ENCODE data around the gene NFAT5.
"Not testable (repeated sequence)": the region's sequence is repeated elsewhere in the genome, so short reads cannot be mapped to it uniquely, and the experiment has no call there.

The NFAT5 gene

DNA sequence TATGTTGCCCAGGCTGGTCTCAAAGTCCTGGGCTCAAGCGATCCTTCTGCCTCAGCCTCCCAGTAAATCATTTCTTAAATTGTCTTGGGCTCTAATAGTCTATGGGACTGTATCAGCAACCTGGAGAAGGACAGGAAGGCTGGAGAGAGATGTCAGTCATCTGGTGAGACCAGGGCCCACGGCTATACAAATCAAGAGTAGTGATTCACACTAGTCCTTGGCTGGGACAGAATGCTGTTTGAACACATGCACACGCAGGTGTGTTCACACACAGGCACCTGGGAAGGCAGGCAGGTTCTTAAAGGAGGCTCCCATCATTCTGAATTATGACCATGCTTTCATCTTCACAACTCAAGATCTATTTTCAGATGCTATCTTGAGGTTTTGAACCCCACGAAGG lies 146.5 kb downstream of the NFAT5 start:
- no peak for DNase-seq

DNA sequence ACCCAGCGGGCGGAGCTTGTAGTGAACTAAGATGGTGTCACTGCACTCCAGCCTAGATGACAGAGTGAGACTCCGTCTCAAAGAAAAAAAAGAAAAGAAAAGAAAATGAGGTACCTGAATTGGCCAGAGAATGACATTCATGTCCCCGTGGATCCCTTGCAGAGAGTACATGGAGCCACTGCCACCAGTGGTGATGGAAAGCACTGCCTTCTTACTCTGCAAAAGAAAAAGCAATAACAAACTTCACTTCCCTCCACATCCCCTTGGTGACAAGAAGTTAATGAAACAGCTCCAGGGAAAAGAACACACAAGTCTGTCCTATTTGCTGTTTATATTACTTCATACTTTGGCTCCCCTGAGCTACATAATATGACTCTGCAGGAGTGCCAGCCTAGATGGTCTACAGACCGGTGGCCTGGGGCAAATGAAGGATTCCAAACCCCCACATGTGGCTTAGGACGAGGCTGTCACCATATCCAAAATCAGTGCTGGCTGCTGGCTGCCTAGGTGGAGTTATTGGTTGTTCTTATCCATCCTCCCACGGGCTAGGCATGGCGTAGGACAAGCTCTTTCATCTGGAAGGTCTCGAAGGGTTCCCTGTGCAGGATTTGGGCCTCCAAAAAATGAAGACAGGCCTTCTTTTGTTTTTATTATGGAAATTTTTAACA lies 147.3 kb downstream of the NFAT5 start:
- DNase-seq = no peak

DNA sequence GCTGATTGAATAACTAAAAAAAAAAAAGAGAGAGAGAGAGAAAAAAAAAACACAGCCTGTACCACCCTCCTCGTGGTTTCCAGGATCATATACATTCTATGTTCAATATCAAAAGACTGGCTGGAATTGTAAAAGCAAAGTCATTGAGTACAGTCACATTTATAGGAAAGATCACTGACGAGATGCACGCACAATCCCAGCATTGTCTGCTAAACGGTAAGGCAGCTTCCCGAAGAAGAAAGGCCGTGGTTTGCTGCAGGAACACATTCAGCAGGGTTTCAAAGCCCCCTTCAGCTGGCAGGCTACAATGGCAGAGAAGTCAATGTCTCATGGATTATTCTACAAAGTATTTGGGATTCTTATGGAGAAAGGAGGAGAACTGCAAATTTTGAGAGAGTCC lies 151.3 kb downstream of the NFAT5 start:
- DNase-seq = no peak

DNA sequence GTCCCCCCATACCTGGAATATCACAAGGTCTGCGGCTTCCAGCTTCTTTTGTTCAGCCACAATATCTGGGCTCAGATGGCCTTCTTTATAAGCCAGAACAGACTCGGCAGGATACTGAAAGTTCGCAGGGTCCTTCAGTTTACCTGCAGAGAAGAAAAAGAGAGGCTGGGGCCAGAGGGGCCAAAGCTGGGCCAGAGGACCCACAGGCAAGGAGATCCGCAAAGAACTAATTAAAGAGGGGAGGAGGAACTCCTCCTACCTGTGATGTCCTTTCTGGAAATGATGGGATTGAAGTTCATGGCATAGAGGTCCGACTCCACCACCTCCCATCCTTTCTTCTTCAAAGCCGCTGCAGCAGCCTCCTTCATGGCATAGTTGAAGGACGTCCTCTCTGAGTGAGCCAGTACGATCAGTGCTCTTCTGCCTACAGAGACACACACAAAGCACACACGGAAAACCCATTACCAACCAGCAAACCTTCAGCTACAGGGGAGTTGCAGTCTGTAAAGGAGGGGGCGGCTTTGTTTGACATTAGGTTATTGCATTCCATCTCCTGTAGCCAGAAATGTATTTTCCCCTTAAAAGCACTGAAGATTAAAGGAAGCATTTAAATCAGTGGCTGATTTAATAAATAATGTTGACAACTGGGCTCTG lies 152.5 kb downstream of the NFAT5 start:
- no peak for DNase-seq

DNA sequence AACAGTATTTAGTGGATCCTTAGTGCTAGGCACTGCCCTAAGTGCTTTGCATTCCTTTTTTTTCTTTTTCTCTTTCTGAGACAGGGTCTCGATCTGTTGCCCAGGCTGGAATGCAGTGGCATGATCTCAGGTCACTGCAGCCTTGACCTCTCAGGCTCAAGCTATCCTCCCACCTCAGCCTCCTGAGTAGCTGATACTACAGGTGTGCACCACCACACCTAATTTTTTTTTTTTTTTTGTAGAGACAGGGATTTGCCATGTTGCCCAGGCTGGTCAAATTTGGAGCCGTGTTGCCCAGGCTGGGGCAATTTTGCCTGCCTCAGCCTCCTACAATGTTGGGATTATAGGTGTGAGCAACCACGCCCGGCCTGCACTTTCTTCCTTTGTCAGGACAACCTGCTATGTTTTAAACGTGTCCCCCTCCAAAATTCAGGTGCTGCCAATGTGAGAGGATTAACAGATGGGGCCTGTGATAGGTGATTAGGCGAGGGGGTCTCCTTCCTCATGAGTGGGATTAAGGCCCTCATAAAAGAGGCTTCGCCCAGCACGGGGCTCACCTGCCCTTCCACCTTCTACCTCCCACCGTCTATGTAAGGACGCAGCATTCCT lies 155.2 kb downstream of the NFAT5 start:
- no peak for DNase-seq

DNA sequence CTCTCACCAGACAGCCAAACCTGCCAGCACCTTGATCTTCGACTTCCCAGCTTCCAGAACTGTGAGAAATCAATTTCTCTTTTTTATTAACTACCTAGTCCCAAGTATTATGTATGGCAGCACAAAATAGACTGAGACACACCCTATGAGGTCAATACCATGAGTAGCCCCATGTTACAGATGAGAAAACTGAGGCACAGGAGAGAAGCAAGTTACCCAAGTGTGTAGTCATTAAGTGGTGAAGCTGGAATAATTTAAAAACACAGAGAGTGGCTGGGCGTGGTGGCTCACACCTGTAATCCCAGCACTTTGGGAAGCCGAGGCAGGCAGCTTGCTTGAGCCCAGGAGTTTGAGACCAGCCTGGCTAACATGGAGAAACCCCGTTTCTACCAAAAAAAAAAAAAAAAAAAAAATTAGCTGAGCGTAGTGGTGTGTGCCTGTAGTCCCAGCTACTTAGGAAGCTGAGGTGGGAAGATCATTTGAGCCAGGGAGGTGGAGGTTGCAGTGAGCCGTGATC lies 155.7 kb downstream of the NFAT5 start:
- no peak for DNase-seq

DNA sequence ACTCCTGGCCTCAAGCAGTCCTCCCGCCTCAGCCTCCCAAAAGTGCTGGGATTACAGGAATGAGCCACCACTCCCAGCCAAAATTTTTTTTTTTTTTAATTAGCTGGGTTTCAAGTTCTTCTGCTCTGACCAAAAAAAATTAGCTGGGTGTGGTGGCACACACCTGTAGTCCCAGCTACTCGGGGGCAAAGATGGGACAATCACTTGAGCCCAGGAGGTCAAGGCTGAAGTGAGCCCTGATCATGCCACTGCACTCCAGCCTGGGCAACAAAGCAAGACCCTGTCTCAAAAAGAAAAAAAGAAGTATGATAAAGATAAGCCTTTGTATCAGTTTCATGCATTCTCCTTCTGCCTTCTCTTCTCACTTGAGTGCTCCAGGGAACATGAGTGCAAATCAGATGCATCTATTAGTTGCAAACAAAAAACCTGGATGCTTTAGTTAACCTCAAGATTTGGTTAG lies 158.7 kb downstream of the NFAT5 start:
- no peak for DNase-seq

DNA sequence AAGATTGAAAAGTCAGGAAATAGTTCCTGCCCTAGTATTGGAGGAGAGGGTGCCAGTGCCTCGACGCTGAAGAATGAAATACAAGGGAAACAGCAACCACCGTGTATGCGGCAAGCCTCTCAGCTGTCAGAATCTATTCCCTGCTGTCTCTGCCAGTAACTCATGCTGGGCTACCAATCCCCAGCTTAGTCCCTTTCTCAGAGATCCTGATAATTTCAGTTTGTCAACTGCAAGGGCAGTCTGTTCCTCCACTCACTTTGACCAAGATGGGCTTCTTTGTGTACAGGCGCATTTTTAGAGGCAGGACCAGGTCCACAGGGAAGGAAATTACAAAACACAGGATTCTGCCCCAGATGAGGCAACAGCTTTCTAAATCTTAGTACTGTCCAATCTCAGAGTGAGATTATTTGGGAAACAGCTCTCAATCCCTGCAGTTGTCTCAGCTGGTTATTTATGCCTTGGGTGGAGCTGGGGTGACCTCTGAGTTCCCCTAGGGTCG lies 159.3 kb downstream of the NFAT5 start:
- DNase-seq = no peak

DNA sequence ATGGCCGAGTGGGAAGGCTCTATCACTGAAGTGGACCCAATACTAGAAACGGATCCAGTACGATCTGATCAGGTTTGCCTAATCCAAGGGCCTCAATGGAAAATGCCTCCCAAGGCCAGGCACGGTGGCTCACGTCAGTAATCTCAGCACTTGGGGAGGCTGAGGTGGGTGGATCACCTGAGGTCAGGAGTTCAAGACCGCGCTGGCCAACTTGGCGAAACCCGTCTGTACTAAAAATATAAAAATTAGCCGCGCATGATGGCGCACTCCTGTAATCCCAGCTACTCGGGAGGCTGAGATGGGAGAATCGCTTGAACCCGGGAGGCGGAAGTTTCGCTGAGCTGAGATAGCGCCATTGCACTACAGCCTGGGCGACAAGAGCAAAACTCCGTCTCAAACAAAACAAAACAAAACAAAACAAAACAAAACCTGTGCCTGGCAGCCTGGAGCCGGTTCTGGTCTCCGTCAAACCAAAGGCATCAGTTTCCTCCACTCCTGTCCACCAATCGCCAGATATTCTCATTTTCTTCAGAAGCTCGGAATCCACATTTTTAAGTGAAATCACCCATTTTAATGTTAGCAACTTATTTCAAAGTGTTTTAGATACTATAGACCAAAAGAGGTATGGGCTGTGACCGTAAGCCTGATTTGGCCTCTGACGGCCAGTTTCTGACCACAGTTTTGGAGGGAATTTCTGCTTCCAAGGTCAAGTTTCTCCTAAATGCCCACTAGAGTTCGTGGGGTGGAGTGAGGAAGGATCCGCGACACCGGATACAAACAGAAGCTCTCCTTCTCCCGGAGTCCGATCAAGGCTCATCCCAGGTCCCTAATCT lies 159.9 kb downstream of the NFAT5 start:
- no peak for DNase-seq

DNA sequence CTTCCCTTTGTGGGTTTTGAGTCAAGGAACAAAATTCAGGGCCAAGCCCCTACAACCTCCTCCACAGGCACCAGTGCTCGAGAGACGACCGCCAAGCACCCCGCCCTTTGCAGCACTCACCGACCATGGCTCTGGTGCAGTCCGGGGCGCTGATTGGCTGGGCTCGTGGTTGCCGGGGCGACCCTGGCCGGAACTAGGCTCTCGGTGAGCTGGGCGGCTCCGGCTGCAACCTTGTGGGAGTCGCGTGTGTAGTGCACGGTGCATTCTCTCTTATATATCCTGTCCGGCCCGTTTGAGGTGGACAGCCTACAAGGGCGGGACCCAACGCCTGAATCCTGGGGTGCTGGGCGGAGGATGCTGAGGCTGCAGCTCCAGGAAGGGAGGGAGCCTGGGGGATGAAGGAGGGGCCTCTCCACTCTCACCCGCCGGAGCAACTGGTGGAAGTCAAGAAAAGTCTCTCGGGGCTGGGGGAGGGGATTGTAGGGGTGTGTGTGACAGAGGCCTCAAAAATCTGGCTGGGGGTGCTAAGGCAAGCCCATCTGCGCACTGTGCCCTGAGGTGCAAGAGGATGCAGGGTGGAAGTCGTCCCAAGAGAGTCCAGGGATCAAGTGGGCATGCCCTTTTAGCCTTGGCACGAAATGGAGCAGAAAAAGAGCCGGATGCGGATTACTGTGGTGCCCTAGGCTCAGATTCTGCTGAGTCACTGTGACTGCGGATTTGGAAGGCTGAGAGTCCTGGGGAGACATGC lies 160.7 kb downstream of the NFAT5 start, which contains the start of gene NQO1:
TSS of gene NQO1 (minus strand) at position 248 of the 748 bp plus-strand sequence. CDS start at position 127, 121 bp downstream.
- DNase-seq = peak; percentile 94

DNA sequence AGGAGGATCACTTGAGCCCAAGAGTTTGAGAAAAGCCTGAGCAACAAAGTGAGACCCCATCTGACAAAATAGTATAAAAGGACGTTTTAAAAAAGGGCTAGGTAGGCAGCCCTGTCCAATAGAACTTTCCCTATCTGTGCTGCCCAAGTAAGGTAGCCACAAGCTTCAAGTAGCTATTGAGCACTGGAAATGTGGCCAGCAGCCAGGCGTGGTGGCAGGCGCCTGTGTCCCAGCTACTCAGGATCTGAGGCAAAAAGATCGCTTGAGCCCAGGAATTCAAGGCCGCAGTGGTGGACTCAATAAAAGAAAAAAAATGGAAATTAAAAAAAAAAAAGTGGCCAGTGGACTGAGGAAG lies 162.1 kb downstream of the NFAT5 start:
- DNase-seq = no peak

DNA sequence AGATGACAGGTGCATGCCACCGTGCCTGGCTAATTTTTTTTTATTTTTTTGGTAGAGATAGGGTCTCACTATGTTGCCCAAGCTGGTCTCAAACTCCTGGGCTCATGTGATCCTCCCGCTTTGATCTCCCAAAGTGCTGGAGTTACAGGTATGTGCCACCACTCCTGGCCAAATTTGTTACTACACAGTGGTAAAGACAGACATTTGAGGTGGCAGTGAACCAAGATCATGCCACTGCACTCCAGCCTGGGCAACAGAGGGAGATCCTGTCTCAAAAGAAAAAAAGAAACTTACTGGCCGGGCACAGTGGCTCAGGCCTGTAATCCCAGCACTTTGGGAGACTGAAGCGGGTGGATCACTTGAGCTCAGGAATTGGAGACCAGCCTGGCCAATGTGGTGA lies 163.3 kb downstream of the NFAT5 start:
- DNase-seq = not testable (repeated sequence)

DNA sequence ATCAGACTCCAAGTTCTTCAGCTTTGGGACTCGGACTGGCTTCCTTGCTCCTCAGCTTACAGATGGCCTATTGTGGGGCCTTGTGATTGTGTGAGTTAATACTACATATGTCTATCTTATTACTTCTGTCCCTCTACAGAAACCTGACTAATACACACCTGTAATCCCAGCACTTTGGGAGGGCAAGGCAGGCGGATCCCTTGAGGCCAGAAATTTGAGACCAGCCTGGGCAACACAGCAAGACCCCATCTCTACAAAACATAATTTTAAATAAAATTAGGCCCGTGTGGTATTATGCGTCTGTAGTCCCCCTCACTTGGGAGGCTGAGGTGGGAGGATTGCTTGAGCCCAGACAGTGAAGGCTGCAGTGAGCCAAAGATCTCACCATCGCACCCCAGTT lies 165.5 kb downstream of the NFAT5 start:
- DNase-seq = not testable (repeated sequence)

DNA sequence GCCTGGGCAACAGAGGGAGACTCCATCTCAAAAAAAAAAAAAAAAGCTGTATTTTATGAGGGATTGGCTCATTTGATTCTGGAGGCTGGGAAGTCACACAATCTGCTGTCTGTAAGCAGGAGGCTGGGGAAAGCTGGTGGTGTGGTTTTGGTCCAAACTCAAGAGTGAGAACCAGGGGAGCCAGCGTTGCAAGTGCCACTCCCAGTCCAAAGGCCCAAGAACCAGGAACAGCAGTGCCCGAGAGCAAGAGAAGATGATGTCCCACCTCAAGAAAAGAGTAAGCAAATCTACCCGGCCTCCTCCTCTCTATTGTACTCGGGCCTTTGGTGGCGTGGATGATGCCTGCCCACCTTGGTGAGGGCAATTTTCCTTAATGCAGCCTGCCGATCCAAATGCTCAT lies 166.3 kb downstream of the NFAT5 start:
- DNase-seq = no peak

DNA sequence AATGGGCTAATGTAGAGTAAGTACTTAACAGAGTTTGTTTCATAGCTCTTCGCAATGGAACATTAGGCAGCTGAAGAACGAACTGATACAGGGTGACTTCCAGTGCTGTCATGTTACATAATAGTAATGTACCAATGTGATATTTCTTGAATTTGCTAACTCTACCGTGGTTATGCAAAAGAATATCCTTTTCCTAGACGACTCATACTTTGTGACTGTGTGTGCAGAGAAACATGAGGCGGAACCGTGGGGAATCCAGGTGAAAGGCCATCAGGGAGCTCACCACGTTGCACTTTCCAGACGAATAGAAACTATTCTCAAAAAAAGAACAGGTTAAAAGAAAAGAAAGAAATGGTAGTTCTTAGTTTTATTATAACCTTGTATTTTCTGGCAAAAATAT lies 175.8 kb downstream of the NFAT5 start:
- no peak for DNase-seq

DNA sequence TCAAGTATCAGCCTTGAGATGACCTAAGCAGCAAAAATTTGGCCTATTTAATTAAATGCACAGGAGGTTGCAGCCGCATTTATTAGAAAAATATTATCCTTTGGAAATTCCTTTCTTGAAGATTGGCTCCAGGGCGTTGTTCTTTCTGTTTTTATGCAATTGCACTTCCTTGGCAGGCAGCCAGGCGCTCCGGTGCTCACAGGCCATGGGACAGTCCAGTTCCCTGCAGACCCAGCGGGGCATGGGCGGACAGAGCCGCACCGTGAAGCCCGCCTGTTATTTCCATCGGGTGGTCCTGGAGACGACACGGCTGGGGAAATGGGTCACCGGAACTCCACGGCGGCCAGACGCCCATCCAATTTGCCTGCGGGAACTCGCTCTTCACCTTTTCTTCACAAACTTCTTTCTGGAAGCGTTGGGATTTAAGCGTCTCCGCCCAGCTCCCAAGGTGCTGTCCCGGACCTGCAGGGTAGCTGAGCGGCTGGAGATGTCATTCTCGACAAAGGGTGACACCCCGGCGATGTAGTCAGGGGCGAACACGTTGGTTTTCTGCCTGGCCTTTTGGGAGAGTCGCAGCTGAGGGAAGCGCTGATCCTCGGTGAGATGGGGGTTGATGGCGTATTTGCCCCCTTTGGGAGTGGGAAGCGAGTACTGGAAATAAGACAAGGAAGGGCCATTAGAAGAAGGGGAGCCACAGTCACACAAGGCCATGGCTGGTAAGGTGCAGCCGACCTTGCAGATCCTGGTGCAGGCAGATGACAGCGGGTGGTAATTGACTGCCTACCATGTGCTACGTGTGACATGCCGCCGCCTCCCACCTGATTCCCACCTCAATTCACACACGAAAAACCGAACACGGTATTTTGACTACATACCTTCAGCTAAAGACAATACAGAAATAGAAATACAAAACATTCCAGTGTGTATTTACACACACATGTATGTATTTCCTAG lies 176.5 kb downstream of the NFAT5 start:
- DNase-seq = no peak

DNA sequence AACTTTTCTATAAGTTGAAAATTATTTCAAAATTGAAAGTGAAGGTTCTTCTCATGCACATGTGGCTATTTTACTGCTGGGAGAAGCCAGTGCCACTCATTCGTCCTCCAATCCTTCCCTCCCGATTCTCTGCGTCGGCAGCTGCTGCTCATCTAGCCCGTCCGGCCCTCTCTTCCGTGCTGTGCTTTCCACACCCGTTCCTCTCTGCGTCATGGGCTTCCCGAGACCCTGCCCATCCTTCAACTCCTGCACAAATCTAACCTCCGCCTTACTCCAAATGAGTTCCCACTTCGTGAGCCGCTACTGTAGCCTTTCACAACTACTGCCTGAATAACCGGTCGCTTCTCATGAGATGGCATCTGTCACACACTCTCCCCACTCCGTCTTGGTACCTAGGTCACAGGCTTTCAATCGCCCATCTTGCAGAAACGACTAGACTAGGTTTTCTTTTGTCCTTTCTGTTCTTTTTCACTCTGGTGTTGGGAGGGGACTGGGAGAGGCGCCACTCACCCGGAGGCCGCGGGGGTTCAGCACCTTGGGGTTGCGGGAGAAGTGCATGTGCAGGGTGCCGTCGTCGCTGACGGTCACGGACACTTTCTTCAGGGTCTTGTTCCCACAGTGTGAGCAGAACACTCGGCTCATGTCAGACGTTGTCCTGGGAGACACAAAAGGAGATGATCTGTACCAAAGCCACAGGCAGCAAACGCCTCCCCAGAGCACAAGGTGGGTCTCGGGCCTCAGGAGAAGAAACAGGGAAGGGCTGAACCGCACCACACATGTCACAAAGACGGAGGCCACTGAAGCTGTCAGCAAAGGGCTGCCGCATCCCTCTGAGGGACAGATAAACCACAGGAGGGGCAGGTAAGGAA lies 178.8 kb downstream of the NFAT5 start:
- DNase-seq = no peak

DNA sequence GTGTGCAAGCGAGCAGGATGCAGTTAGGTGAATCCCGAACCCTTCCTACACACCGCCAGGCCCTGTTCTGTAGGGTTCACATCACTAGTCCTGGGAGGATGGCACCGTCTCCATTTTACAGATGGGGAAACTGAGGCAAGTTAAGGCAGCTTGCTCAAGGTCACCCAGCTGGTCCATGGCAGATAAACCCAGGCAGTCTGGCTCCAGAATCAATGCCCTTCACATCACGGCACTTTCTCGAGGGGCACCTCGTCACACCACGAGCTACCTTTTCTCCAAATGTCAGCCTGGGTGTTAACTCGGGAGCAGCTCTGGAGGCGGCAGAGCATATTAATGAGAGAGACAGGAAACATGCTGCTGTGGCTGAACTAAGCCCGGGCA lies 179.5 kb downstream of the NFAT5 start:
- no peak for DNase-seq

DNA sequence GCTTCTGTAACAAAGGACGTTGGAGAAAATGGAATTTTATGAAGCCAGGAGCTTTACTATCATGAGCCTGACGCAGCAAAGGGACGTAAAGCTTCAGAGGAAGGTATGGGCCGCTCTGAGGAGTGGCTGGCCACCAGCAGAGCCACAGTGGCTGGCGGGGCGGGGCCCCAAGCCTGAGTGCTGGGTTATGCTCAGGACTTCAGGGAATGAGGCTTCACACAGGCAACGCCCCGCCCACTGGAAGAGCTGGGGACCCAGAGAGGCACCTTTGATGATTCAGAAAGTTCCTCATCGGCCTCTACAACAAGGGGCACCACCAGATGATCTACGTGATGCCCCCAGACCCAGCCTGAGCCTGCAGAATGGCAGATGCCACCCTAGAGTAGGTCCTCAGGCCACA lies 180.2 kb downstream of the NFAT5 start:
- DNase-seq = no peak

DNA sequence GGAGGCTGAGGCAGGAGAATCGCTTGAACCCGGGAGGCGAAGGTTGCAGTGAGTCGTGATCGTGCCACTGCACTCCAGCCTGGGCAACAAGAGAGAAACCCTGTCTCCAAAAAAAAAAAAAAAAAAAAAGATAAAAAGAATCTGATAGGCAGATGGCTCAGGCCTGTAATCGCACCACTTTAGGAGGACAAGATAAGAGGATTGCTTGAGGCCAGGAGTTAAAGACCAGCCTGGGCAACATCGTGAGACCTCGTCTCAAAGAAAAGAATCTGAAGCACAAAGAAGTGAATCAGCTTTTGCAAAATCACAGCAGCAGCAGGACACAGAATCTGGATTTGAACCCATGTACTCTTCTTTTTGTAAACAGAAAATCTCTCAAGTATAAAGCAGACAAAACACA lies 181.3 kb downstream of the NFAT5 start:
- DNase-seq = no peak
